GM19193 (cell line): ENCODE measurements around the gene RABEPK.

ENCODE experiments used
- POLR2A ChIP-seq: IDR thresholded peaks from 4 replicates; pipeline ENCODE4 v1.6.1; 2011; ENCODE audit not compliant: insufficient read depth, insufficient read length; ENCODE audit errors: extremely low read depth

RABEPK gene

GRCh38 chr9:125269014-125269397 is 68.7 kb downstream of the RABEPK start:
- no peak for TF ChIP-seq POLR2A

GRCh38 chr9:125271081-125271480 is 70.7 kb downstream of the RABEPK start:
- TF ChIP-seq POLR2A, result no peak

GRCh38 chr9:125272697-125273096 is 72.4 kb downstream of the RABEPK start:
- no peak for TF ChIP-seq POLR2A

GRCh38 chr9:125276771-125277170 is 76.4 kb downstream of the RABEPK start:
- TF ChIP-seq POLR2A, result no peak

- TF ChIP-seq POLR2A, result no peak
Observed at GRCh38 chr9:125277411-125277810, 77.1 kb downstream of the RABEPK start.

GRCh38 chr9:125280945-125281344 is 80.6 kb downstream of the RABEPK start:
- TF ChIP-seq POLR2A, result no peak
